Measurements from ENCODE around the gene CDC42EP4.
"Not testable (repeated sequence)": the region's sequence is repeated elsewhere in the genome, so short reads cannot be mapped to it uniquely, and the experiment has no call there.

CDC42EP4 gene

DNA sequence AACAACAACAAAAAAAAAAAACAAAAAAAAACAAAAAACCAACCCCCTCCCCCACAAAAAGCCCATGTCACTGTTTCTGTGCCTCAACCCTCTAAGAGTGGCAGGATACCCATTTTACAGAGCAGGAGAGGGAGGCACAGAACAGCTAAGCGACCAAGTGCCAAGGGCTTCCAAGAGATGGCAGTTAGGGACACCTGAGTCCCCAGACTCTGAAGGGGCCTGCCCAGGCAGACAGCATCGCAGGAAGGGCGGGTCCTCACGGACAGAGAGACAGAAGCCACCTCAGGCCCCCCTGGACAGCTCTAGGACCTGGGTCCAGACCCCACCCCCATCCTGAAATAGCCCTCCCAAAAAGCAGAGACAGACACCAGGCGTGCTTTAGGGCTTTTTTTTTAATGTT, 28.6 kb downstream of the CDC42EP4 start:
- FAIRE-seq: no peak

DNA sequence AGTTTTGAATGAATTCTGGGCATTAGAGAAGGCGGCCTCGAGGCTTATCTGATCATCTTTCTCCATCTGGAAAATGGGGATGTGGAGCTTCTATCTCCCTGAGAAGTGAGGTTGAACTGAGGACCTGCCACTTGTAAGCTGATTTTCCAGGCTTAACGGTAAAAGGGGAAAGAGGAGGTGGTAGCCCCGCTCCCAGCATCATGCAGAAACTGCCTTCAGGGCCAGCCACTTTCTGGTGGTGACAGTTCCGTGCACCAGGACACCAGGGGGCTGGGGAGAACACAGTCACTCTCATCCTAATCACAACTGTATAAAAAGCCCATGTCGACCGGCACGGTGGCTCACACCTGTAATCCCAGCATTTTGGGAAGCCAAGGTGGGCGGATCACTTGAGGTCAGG, 29.2 kb downstream of the CDC42EP4 start:
- DNase-seq (ENCODE audit: insufficient read length, low spot score): no peak
- FAIRE-seq: no peak

More for the DNA sequence above, 28.6 kb downstream of the CDC42EP4 start:
- DNase-seq (ENCODE audit: insufficient read length, low spot score): no peak

GRCh38 chr17:73281928-73282327, 29.9 kb downstream of the CDC42EP4 start:
- peak; percentile 70 for DNase-seq (ENCODE audit: insufficient read length, low spot score)
- no peak for FAIRE-seq

GRCh38 chr17:73280191-73280590, 31.6 kb downstream of the CDC42EP4 start:
- DNase-seq (ENCODE audit: insufficient read length, low spot score): no peak
- no peak for FAIRE-seq

GRCh38 chr17:73279704-73280103, 32.1 kb downstream of the CDC42EP4 start:
- FAIRE-seq: no peak
- no peak for DNase-seq (ENCODE audit: insufficient read length, low spot score)

DNA sequence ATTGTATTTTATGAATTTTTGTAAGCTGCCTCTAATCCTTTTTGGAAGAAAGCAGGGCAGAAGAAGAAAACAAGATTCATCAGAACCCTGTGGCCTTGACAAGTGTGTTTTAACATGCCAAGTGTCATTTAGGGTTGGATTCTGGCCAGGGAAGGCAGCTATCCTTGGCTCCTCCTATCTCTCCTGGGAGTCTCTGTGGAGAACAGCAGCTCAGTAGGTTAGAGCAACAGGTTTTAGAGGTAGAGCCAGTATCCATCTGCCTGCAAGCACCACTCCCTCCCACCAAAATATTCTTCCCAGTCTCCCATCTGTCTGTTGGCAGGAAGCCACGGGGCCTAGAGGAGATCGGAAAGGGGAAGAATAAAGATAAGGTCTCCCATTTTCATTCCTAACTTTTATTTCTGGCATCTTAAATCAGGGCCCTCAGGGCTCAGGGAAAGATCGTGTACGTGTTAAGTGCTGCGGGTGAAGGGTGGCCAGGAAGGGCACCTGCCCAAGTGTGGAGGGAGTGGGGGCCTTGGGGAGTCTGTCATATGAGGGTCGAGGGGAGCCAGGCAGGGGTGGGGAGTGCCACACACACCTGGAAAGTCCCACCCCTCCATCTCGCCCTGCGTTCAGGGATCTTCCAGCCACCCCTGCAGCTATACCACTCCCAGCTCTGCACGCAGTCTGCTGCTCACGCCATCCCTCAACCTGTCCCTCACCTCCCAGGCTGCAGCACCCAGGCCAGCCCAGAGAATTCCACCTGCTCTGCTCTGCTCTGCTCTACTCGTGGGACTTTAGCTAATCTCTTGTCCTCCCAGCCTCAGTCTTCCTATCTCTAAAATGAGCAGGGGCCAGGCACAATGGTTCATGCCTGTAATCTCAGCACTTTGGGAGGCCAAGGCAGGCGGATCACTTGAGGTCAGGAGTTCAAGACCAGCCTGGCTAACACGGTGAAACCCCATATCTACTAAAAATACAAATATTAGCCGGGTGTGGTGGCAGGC, 33.0 kb downstream of the CDC42EP4 start:
- no peak for FAIRE-seq
- DNase-seq (ENCODE audit: insufficient read length, low spot score): no peak

DNA sequence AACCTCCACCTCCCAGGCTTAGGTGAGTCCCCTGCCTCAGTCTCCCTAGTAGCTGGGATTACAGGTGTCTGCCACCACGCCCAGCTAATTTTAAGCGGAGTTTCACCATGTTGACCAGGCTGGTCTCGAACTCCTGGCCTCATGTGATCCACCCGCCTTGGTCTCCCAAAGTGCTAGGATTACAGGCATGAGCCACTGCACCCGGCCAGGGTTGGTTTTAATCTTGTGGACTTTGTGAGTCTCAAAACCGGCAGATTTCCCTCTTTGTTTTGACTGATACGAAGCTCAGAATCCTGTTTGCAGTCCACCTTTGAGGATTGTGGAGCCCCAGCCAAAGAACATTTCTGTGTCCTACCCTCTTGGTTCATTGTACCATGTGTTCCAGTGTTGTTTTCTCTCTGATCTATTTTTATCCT, 33.7 kb downstream of the CDC42EP4 start:
- FAIRE-seq: no peak

DNA sequence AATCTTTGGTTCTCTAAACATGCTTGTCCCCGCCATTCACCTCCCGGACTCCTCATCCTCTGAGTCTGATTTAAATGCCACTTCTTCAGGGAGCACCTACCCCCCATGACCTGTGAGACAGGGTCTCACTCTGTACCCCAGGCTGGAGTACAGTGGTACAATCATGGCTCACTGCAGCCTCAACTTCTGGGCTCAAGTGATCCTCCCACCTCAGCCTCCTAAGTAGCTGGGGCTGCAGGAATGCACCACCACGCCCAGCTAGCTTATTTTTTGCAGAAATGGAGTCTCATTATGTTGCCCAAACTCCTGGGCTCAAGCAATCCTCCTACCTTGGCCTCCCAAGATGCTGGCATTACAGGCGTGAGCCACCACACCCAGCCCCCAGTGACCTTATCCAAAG, 37.3 kb downstream of the CDC42EP4 start:
- FAIRE-seq: no peak
- DNase-seq (ENCODE audit: insufficient read length, low spot score): no peak

More for the DNA sequence above, 33.7 kb downstream of the CDC42EP4 start:
- DNase-seq (ENCODE audit: insufficient read length, low spot score): no peak

DNA sequence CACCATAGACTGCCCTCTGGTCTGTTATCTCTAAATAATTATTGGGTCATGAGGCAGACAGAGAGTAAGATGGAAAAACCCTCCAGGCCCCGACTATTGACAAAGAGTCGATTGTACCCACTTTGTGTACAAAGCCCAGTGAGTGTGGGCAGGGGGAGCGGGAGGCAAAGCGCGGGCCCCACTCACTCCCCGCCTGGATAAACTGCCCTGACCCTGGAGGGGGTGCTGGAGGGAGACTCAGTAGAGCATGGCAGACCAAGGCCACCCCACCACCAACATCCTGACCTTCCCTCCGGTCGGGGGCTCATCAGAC, 38.9 kb downstream of the CDC42EP4 start:
- DNase-seq (ENCODE audit: insufficient read length, low spot score): no peak
- no peak for FAIRE-seq

- peak; percentile 88 for FAIRE-seq
- DNase-seq (ENCODE audit: insufficient read length, low spot score): peak; percentile 72
These were observed 40.7 kb downstream of the CDC42EP4 start for GRCh38 chr17:73271072-73271471.

GRCh38 chr17:73269791-73270190, 42.0 kb downstream of the CDC42EP4 start:
- FAIRE-seq (no peak), DNase-seq (ENCODE audit: insufficient read length, low spot score) (no peak)

DNA sequence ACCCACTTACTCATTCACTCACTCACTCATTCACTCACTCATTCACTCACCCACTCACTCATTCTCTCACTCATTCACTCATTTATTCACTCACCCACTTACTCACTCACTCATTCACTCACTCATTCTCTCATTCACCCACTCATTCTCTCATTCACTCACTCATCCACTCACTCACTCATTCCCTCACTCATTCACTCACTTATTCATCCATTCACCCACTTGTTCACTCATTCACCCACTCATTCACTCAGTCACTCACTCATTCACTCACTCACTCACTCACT, 42.5 kb downstream of the CDC42EP4 start:
- no peak for DNase-seq (ENCODE audit: insufficient read length, low spot score)
- no peak for FAIRE-seq

- DNase-seq (ENCODE audit: insufficient read length, low spot score) (no peak), FAIRE-seq (no peak)
These were observed 43.0 kb downstream of the CDC42EP4 start for GRCh38 chr17:73268582-73269328.

DNA sequence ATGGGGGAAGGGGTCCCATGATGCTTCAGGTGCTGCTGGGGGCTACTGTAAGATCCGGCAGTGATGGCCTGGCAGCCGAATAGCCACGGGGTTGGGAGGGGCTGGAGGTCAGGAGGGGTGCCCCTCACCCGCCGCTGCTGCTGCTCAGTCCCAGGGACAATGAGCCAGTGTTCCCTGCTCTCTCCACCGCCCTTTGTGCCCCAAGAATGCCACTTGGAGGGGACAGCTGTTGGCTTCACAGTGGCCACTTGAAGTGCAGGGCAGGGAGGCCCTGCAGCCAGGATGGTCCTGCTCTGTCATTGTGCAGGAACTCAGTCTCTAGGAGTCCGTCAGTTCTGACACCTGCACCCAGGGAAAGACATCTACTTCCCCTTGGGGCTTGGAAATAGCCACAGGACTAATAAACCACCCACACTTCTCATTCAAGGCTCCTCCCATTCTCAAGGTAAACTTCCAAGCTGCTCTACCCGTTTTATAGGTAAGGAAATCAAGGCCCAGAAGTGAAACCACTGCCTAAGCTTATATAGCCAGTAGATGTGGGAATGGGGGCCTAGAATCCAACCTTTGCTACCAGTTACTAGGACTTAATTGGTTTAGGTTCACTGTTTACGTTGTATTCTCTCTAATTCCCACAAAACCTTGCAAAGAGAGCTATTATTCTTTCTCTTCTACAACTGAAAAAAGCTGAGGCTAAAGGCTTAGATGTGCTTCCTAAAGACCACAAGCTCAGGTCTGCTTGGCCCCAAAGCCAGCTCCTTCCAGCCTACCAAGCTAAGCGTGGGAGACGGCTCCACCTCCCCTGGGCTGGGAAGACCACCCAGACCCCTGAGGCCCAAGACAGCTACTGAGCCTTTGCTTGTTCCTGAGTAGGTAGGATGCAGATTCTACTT, 43.9 kb downstream of the CDC42EP4 start:
- FAIRE-seq (no peak), DNase-seq (ENCODE audit: insufficient read length, low spot score) (no peak)

GRCh38 chr17:73266796-73267195, 45.0 kb downstream of the CDC42EP4 start:
- no peak for DNase-seq (ENCODE audit: insufficient read length, low spot score)
- no peak for FAIRE-seq

GRCh38 chr17:73265646-73266640, 45.9 kb downstream of the CDC42EP4 start:
- DNase-seq (ENCODE audit: insufficient read length, low spot score) (no peak), FAIRE-seq (no peak)

DNA sequence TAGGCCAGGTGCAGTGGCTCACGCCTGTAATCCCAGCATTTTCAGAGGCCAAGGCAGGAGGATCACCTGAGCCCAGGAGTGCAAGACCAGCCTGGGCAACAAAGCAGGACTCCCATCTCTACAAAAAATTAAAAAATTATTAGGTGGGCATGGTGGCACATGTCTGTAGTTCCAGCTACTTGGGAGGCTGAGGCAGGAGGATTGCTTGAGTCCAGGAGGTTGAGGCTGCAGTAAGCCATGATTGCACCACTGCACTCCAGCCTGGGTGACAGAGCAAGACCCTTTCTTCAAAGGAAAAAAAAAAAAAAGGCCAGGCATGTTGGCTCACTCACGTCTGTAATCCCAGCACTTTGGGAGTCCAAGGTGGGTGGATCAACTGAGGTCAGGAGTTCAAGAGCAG, 47.4 kb downstream of the CDC42EP4 start:
- not testable (repeated sequence) for DNase-seq (ENCODE audit: insufficient read length, low spot score); FAIRE-seq

DNA sequence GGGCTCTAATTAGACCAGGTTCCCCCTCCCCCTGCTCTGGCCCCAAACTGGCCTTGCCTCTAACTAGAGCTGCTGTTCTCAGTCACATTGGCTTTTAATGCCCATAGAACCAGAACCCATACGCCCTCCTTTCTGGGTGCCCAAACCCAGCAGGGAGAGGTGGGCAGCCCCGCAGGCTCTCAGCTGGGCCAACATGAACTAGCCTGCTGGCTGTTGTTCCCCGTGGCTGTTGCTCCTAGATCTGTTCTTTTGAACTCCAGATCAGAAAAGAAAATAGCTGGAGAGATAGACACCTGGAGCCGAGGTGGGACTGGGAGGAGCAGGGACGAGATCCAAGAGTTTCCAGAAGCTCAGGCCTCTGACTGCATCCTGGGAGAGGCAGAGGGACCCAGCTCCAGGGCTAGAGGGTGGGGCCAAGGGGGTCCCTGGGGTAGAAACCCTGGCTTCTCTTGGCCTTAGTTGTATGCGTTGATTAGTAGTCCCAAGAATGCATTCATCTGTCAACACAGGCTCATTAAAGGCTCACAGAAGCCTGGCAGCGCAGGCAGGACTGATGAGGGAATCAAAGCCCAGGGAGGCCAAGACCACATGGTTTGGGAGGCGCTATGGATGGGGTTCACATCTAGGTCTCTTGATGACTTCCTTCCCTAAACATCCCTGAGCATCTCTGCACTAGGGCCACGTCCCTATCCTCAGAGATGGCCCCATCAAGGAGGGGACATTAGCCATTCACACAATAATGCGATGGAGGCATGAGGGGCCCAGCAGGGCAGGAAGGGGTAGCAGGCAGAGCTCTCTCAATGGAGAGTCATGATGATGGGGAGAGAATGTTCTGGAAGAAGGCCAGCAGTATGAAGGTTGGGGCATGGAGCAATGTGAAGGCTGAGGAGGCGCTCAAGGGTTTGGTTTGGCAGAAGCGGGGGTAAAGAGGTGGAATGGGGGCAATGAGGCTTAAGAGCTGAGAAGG, 48.8 kb downstream of the CDC42EP4 start:
- FAIRE-seq (no peak), DNase-seq (ENCODE audit: insufficient read length, low spot score) (no peak)

Data from GM19239 (cell line).